ENCODE measurements around the gene CPSF6. TPM values are rescaled to one million over a fixed set of nuclear protein-coding genes. Genes with fewer than 3 reads are reported as not detected.

The CPSF6 gene
- total RNA-seq, 2 experiments from 2014 or later, result 86.6 to 90.0 TPM

Small RNA genes lying within 50 kb of the gene (microRNA-seq; reads per million reads assigned to microRNA genes)
- gene MIR1279 (ENCODE audit: borderline microRNAs expressed, borderline number of aligned reads, borderline replicate concordance), result not detected

Other genes with a start within 250 kb of the CPSF6 start
- gene LYZ, start 108.8 kb downstream of the CPSF6 start, total RNA-seq, result not detected
- gene YEATS4, start 120.2 kb downstream of the CPSF6 start, total RNA-seq, result 10 to 100 TPM; 50.4 to 50.6 TPM
- 1 to 10 TPM; 8.6 to 9.5 TPM for gene FRS2, start 230.8 kb downstream of the CPSF6 start, total RNA-seq